Gastrocnemius medialis (tissue), 4 donors: ENCODE data around the gene ATG7. TPM values are rescaled to one million over a fixed set of nuclear protein-coding genes. Genes with fewer than 3 reads are reported as not detected.
A peak's percentile ranks its signal among the peaks of the same experiment; 100 is the strongest.

ENCODE experiments used
- ATAC-seq, 2 donors: fragments of 150-250 bp; one replicate each; pipeline ENCODE4 v1.9.1; 2016
- DNase-seq, 2 donors: peaks; one replicate each; pipeline ENCODE4 v3.0.0-alpha.2; 2019
- H3K27ac ChIP-seq, 4 donors: fragments of 200-600 bp; sonication (generic); 1 replicate in 1 of 4; 2 replicates in 3 of 4; pipeline ENCODE4 v1.5.1; 2016 to 2018; ENCODE audit warnings: mild to moderate bottlenecking in 2 of 4, moderate library complexity in 1 of 4
- H3K27me3 ChIP-seq, 3 donors: fragments of 200-600 bp; sonication (generic) in 2 of 3; 1 replicate in 1 of 3; 2 replicates in 2 of 3; pipeline versions ENCODE4 v1.5.1 to v1.6.0; 2016 to 2019; ENCODE audit warnings: mild to moderate bottlenecking in 1 of 3, moderate library complexity in 1 of 3
- H3K36me3 ChIP-seq, 2 donors: fragments of 200-600 bp; sonication (generic) in 1 of 2; one replicate each; pipeline ENCODE4 v1.5.1; 2017 to 2018
- H3K4me1 ChIP-seq, 2 donors: fragments of 200-600 bp; sonication (generic) in 1 of 2; one replicate each; pipeline ENCODE4 v1.5.1; 2016 to 2017; ENCODE audit warnings: mild to moderate bottlenecking in 2 of 2
- H3K4me3 ChIP-seq, 4 donors: fragments of 200-600 bp; sonication (generic) in 3 of 4; 1 replicate in 1 of 4; 2 replicates in 3 of 4; pipeline ENCODE4 v1.5.1; 2016 to 2019; ENCODE audit warnings: mild to moderate bottlenecking in 2 of 4
- H3K9me3 ChIP-seq, 3 donors: fragments of 200-600 bp; sonication (generic) in 2 of 3; 1 replicate in 1 of 3; 2 replicates in 2 of 3; pipeline ENCODE4 v1.5.1; 2016 to 2019
- CTCF ChIP-seq, 5 experiments: fragments of 450-650 bp in 3 of 5; fragments of 200-600 bp in 2 of 5; sonication (generic) in 2 of 5; IDR thresholded peaks in 4 of 5; conservative IDR thresholded peaks in 1 of 5; 1 replicate in 4 of 5; 2 replicates in 1 of 5; pipeline ENCODE4 v1.5.1; 2016 to 2019; ENCODE audit warnings: antibody characterized with exemption in 5 of 5, mild to moderate bottlenecking in 3 of 5, moderate library complexity in 3 of 5
- POLR2A ChIP-seq, 2 donors: fragments of 450-650 bp; IDR thresholded peaks; one replicate each; pipeline ENCODE4 v1.6.1; 2017; ENCODE audit warnings: antibody characterized with exemption in 2 of 2, mild to moderate bottlenecking in 2 of 2, moderate library complexity in 2 of 2
- in situ Hi-C, 4 donors: fragments of 200-750 bp; cut with MboI; loops; one replicate each; pipeline versions ENCODE4 v1.15.0 to v1.8.0; 2017; ENCODE audit warnings: low sequenced_read_pairs in 4 of 4
- intact Hi-C: fragments of 100-400 bp; cut with DNase I; formaldehyde crosslinking; loops from one replicate; pipeline ENCODE4 v1.15.1; 2023; ENCODE audit warnings: low total_unique reads
- total RNA-seq, 4 donors: library from RNA; depleted of rRNA; stranded (reverse); fragments of >200 nt; gene quantifications; one replicate each; pipeline versions ENCODE4 v1.1.0 to v1.2.3, GENCODE V29; 2016

The ATG7 gene
- total RNA-seq, 4 donors from 2014 or later, result 13.5 to 29.2 (median 15.0) TPM

- intact Hi-C loops, result loop anchor here (1.0 to 10.0 kb wide), 2 partner anchors 88 to 573 kb away; partner anchors contain the start of gene TAMM41
- no peaks in the 10 kb centered on the region for H3K36me3 ChIP-seq
- H3K27ac ChIP-seq, result peak overlapping the region; percentile 83 to 93 (median 90)
- H3K9me3 ChIP-seq, result no peaks in the 10 kb centered on the region
- in situ Hi-C loops, result no loop called here
- no peak for TF ChIP-seq POLR2A (IDR thresholded peaks at IDR 0.05)
- TF ChIP-seq CTCF (IDR thresholded peaks at IDR 0.05 in 4 of 5, conservative IDR thresholded peaks at IDR 0.05 in 1 of 5), result no peak
- DNase-seq, result no peak
- peak overlapping the region; percentile 75 to 99 (median 89) for H3K4me3 ChIP-seq
- no peaks in the 10 kb centered on the region for H3K27me3 ChIP-seq
- H3K4me1 ChIP-seq, result peaks cover 11 to 20% of the 10 kb centered on the region in 2 donors
- no peak for ATAC-seq
These were observed 843 bp downstream of the ATG7 start for GRCh38 chr3:11272906-11273574.

GRCh38 chr3:11273891-11274291 lies 1.7 kb downstream of the ATG7 start:
- Histone ChIP-seq H3K27me3 (no peaks in the 10 kb centered on the region), H3K4me3 (no peak overlapping the region), H3K4me1 (peaks cover 11 to 20% of the 10 kb centered on the region in 2 donors), H3K9me3 (no peaks in the 10 kb centered on the region), H3K27ac (peak overlapping the region in 3 of 4 donors; percentile 83 to 93 (median 87)), H3K36me3 (no peaks in the 10 kb centered on the region)
- intact Hi-C loops (loop anchor here (10.0 kb wide), 1 partner anchor 89 kb away; no protein-coding TSS in a partner anchor), in situ Hi-C loops (no loop called here)
- ATAC-seq, result peak in 1 of 2 donors; percentile 9
- TF ChIP-seq CTCF (IDR thresholded peaks at IDR 0.05 in 4 of 5, conservative IDR thresholded peaks at IDR 0.05 in 1 of 5) (no peak), POLR2A (IDR thresholded peaks at IDR 0.05) (no peak)
- peak in 1 of 2 donors; percentile 6 for DNase-seq

- peaks cover 11 to 20% of the 10 kb centered on the region in 2 donors for H3K4me1 ChIP-seq
- in situ Hi-C loops, result no loop called here
- H3K27me3 ChIP-seq, result no peaks in the 10 kb centered on the region
- intact Hi-C loops, result loop anchor here (10.0 kb wide), 1 partner anchor 90 kb away; no protein-coding TSS in a partner anchor
- H3K27ac ChIP-seq, result peak overlapping the region in 1 of 4 donors; percentile 19
- ATAC-seq (no peak), DNase-seq (no peak)
- no peaks in the 10 kb centered on the region for H3K36me3 ChIP-seq
- no peaks in the 10 kb centered on the region for H3K9me3 ChIP-seq
- TF ChIP-seq CTCF (IDR thresholded peaks at IDR 0.05 in 4 of 5, conservative IDR thresholded peaks at IDR 0.05 in 1 of 5) (no peak), POLR2A (IDR thresholded peaks at IDR 0.05) (no peak)
- no peak overlapping the region for H3K4me3 ChIP-seq
These were observed 2.5 kb downstream of the ATG7 start for GRCh38 chr3:11274566-11275142.

- ATAC-seq (no peak), DNase-seq (no peak)
- TF ChIP-seq POLR2A (IDR thresholded peaks at IDR 0.05) (no peak), CTCF (IDR thresholded peaks at IDR 0.05 in 4 of 5, conservative IDR thresholded peaks at IDR 0.05 in 1 of 5) (no peak)
- peaks cover 11 to 20% of the 10 kb centered on the region in 2 donors for H3K4me1 ChIP-seq
- H3K27ac ChIP-seq, result no peak overlapping the region
- H3K36me3 ChIP-seq, result no peaks in the 10 kb centered on the region
- H3K4me3 ChIP-seq, result no peak overlapping the region
- no peaks in the 10 kb centered on the region for H3K9me3 ChIP-seq
- no peaks in the 10 kb centered on the region for H3K27me3 ChIP-seq
- intact Hi-C loops, result loop anchor here (10.0 kb wide), 1 partner anchor 91 kb away; no protein-coding TSS in a partner anchor
- in situ Hi-C loops, result no loop called here
These were observed 3.7 kb downstream of the ATG7 start for GRCh38 chr3:11275926-11276325.
